CD4-positive, alpha-beta T cell treated with Interleukin-12 subunit alpha and Interleukin-12 subunit beta, for 1 hour (primary cell): ENCODE measurements around the gene ELAPOR1.
"Not testable (repeated sequence)": the region's sequence is repeated elsewhere in the genome, so short reads cannot be mapped to it uniquely, and the experiment has no call there.

Source experiments
- DNase-seq: peaks from one replicate; pipeline ENCODE4 v3.0.0-alpha.2; 2020

The ELAPOR1 gene

DNA sequence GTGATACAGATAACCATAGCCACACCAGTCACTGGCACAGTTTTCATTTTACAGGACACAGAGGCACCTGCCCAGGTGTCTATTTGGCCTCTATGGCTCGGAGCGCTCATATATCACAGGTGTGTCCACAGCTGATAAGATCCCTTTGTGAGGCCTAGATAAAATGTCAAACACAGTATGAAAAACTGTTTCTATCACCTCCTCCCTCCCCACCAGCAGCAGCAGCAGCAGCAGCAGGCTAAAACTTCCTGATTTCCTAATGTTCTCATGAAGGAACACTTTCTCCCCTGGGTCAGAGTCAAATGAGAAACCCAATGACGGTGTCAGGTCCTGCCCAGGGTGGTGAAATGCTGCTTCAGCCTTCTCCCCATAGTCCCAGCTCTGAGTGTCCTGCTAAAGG lies 24.4 kb downstream of the ELAPOR1 start:
- no peak for DNase-seq

DNA sequence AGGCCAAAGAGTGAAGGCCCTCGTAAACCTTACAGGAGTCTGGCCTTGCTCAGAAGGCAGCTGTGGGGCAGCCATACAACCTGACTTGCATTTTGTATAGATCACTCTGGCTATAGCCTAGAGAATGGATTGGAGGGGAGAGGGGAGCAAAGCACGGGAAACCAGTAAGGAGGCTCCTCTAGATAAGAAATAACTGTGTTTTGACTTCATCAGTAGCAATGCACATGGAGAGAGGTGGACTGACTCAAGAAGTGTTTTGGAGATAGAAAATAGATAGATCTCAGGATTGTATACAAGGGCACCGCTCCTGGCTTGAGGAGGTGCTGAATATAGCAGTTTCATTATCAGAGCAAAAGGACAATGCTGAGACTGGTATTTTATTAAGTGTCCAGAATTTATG lies 26.5 kb downstream of the ELAPOR1 start:
- no peak for DNase-seq

DNA sequence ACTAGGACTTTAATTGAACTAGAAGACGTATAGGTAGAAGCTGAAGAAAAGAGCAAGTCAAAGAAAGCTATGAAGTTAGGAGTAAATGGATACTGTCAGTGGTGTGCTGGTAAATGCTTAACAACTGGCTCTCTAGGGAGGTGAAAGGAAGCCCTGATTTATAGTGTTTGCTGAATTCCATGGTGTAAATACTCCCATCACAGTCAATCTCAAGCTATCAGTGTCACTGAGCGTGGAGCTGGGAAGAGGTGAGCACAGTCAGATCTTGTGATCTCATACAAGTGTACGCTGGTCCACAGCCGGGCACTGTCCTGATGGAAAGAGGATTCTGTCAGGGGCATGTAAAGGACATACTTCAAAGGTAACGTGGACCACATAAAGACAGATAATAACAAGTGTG lies 28.3 kb downstream of the ELAPOR1 start:
- no peak for DNase-seq

DNA sequence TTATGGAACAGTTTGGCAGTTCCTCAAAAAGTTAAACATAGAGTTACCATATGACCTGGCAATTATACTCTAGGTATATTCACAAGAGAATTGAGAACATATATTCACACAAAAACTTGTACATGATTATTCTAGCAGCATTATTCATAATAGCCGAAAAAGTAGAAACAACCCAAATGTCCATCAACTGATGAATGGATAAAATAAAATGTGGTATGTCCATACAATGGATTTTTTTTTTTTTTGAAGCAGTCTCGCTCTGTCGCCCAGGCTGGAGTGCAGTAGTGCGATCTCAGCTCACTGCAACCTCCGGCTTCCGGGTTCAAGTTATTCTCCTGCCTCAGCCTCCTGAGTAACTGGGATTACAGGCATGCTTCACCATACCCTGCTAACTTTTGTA lies 28.8 kb downstream of the ELAPOR1 start:
- not testable (repeated sequence) for DNase-seq

DNA sequence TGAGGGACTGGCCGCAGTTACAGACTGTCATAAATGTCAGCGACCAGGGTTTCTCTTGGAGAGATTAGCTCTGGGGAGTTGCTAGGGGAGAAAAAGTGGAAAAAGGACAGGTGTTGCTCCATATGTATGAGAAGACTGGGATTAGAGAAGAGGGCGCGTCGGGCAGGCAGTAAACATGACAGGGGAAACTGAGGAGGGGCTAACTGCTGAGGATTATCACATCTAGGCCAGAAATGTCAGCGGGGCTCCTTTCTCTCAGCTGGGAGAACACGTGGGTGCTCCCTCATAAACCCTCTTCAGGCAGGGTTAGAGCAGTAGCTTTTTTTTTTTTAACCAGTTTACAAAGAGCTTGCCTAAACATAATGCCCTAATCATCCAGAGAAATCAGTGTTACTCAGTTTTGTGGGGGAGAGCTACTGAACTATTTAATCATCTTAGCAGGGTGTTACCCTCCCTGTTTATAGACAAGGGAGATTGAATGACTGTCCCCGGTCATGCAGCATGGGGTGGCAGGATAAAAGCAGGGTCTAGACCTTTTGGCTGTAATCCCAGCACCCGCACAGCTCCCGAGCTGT lies 35.2 kb downstream of the ELAPOR1 start:
- DNase-seq, result no peak

DNA sequence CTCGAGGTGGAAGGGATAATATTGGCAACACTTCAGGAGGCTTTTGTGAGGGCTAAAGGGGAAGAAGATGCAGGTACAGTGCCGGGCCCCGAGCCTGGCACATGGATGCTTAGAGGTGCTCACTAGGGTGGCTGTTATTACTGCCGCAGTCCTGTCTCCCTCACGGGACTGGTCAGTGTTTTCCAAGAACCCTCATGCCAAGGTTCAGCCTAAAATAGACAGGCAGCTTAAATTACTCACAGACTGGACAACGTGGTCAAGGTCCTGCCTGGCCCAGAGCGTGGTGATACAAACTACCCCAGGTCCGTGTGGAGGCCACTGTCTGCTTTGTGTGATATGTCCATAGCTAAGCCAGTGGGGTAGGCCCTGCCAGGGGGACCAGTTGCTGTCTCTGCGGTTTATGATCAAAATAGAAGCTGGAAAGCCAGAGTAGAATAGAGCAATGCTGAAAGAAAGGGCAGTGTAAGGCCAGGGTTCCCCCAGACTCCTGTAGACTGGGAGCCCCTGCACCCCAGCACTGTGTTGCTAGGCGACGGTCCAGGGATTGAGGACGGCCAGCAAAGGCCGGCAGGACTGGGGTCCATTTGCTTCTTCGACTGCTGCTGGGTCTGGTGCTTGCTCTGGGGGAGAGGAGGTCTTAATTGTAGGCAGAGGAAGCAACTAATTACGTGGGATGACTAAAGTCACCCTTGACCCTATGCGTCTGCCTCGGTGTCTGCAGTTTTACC lies 36.1 kb downstream of the ELAPOR1 start:
- DNase-seq, result no peak

DNA sequence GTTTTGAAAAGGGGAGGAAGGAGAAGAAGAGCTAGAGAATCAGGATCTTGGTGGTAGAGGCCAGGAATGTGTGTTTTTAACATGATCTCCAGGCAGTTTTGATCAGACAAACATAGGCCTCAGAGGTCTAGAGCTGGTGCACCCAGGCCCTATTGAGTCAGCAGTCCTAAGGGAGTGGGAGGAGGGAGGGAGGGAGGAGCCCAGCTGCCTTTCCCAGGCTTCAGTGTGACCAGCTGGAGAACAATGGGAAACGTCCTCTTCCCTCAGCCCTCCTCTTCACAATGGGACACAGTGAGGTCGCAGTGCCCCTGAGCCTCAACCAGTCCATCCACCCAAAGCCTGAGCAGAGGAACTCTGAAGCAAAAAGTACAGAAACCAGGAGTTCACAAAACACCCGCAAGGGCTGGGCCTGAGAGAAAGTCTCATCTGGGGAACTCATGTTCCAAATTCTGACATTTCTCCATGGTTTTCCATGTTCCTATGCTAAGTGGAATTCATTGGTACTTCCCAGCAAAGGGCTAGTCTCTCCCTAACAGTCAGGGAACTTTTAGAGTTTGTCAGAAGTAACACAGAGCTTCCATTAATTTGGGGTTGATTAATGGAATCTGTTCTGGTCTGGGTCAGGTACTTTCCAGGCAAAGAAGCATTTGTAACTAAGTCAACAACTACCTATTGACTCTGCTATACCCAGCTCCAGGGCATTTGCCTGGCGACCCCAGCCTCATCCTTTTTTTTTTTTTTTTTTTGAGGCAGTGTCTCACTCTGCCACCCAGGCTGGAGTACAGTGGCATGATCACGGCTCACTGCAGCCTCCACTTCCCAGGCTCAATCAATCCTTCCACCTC lies 37.5 kb downstream of the ELAPOR1 start:
- DNase-seq, result no peak

DNA sequence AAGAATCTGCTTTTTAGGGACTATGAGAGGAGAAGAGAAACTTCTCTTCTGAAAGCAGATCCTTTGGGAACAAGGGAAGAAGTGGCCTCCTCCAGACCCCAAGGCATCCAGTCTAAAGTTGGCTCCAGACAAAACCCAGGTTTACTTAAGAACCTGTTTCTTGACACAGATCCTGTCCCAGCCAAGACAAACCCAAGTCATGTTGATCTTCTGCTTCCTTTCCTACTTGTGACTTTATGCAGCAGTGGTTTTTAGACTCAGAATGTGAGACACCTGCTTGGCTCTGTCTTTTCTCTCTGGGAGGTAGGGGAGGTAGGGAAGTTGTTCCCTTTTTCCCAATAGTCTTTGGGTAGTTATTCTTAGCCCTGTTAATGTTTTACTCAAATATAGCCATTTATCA lies 38.3 kb downstream of the ELAPOR1 start:
- no peak for DNase-seq

DNA sequence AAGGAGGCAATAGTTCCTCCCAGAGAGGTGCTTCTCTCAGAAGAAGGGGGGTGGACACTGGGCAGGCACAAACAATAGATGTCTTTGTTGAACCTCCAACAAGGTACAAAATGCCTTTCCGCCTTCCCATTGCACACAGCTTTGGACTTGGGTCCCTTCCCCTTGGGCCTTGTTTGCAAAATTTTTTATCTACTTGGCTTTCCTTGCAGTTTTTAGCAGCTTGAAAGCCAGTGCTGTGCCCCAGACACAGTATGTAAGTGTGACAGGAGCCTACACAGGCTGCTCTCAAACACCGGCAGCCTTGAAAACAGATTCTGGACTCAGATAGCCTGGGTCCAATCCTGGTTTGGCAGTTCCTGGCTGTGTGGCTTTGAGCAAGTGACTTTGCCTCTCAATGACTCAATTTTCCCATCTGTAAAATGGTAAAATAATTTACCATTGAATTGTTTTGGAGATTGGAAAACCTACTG lies 43.0 kb downstream of the ELAPOR1 start:
- no peak for DNase-seq

DNA sequence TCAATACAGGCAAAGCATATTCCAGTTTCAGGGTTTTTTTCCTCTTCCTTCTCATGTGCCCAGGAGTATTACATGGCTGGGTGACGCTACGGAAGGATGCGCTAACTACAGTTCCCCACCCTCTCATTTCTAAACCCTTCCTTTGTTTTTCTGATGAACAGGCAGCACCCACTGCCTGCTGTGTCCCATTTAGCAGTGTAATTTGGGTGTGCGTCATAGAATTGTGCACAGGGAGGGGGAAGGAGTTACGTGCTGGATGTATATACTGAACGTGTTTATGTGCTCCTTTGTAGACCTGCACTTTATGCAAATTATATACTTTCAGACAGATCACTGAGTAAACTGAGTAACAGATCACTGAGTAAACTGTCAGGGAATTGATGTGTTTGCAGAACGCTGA lies 44.5 kb downstream of the ELAPOR1 start:
- DNase-seq, result no peak

DNA sequence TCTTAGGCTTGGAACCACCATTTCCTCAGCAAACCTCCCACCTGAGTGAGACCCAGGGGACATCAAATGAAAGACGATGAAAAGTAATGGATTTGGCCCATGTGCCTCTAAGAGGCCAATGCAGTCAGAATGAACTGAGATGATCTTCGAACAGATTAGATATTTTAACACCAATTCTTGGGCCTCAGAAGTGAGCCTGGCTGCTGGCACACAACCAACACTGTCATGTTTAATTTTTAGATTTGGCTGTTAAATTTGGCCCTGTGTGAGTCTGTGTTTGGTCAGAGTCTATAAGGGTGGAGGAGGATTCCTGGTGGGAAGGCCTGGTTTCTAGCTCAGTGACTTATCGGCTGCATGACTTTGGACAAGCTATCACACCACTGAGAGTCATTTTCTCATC lies 45.4 kb downstream of the ELAPOR1 start:
- no peak for DNase-seq

DNA sequence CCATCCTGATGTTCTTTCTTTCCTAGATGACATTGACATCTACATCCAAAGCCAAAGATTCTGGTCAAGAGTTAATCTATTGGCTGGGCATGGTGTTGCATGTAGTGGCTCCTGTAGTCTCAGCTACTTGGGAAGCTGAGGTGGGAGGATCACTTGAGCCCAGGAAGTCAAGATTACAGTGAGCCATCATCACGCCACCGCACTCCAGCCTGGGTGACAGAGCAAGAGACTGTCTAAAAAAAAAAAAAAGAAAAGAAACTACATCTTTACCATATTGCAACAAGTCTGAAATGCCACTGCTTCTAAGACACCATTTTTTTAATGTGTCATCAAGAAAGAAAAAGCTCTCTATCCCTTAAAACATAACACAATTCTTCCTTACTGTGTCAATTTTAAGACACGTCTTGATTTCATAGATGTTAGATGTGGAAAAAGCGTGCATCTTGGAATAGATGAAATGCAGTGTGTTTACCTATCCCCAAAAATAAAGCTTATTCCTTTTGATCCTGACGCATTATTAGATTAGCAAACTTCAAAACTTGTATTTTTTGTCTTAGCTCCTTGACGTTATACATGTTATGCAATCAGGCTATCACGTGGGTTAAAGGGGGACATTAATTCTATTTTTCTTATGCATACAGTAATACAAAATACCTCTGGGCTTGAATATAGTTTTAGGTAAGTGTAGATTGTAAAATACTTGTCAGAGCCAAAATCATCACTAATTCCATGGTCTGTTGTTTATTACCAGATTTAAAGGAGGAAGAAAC lies 46.3 kb downstream of the ELAPOR1 start:
- no peak for DNase-seq

DNA sequence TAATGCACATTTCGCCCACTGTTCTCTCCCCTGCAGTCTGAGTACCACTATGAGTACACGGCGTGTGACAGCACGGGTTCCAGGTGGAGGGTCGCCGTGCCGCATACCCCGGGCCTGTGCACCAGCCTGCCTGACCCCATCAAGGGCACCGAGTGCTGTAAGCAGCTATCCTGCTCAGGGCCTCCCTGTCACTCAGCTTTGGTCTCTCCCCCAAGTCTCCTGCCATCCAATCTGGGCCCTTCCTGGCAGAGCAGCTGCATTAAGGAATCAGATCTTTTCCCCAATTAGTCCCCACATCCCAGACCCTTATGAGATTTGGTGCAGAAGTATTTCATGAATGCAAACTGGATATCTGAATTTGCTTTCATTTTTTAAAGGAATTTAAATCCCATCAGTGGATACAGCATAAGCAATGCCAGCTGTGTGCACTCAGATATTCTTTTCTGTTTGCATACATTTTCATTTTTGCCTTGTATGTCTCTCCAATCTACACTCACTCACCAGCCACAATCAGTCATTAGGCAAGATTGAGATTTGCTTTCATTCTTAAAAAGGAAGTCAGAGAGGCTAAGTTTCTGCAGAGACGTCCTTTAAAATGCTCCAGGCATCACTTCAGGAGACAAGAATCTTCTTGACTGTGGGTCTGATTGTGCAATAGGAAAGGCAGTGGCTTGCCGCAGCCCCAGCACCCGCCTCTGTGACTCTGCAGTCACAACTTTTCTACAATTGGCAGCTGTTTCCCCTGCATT lies 48.1 kb downstream of the ELAPOR1 start:
- peak; percentile 19 for DNase-seq

DNA sequence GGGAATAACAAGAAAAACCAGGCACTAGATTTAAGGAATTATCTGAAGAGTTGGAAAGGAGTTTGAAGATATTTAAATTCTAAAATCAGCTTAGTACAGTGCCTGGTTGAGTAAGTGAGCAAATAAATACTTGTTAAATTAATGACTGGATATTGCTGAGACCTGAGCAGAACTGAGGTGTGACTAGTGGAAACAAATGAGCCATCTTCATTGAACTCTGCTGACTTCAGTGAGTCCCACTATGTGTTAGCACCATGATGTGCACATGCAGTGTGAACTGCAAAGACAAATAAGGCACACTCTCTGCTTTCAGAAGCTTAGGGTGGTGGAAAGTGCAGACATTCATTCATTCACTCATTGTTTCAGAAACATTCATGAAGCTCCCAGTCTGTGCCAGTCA lies 48.7 kb downstream of the ELAPOR1 start:
- no peak for DNase-seq

DNA sequence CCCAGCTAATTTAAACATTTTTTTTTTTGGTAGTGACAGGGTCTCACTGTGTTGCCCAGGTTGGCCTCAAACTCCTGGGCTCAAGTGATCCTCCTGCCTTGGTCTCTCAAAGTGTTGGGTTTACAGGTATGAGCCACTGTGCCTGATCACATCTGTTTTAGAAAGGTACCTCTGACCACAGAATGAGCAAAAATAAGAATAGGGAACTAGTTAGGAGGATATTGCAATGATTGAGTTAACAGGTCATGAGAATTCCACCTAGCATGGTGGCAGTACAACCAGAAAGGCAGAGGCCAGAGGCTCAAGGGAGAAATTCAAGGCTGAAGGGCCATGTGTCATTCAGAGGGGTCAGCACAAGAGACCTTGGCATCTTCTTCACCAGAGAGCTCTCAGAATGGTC lies 49.6 kb downstream of the ELAPOR1 start:
- DNase-seq, result no peak
